ENCODE data around the gene TBX21. TPM values are rescaled to one million over a fixed set of nuclear protein-coding genes. Genes with fewer than 3 reads are reported as not detected.

The TBX21 gene
- total RNA-seq, 1 donor from 2014 or later: not detected

DNA sequence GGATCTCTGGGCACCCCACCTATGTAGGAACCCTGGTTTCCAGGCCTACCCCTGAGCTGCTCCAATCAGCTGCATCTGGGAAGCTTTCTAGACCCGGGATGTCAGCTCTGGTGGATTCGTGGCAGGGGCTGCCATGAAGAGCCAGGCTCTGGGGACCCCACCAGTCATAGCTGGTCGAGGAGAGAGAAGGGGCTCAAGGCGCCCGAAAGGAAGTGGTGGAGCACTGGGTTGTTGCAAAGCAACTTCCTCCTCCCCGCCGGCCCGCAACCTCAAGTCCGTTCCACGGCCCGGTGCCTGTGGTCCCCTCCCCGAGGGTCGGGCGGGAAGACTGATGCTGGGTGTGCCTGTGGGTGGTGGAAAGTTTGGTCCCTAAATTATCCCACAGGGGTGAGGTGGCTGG, 28.9 kb upstream of the TBX21 start:
- H3K4me3 ChIP-seq (ENCODE audit: low read depth, low read length): no peak overlapping the region
- DNase-seq (ENCODE audit: low read depth): no peak
- TF ChIP-seq, protein P1, sequence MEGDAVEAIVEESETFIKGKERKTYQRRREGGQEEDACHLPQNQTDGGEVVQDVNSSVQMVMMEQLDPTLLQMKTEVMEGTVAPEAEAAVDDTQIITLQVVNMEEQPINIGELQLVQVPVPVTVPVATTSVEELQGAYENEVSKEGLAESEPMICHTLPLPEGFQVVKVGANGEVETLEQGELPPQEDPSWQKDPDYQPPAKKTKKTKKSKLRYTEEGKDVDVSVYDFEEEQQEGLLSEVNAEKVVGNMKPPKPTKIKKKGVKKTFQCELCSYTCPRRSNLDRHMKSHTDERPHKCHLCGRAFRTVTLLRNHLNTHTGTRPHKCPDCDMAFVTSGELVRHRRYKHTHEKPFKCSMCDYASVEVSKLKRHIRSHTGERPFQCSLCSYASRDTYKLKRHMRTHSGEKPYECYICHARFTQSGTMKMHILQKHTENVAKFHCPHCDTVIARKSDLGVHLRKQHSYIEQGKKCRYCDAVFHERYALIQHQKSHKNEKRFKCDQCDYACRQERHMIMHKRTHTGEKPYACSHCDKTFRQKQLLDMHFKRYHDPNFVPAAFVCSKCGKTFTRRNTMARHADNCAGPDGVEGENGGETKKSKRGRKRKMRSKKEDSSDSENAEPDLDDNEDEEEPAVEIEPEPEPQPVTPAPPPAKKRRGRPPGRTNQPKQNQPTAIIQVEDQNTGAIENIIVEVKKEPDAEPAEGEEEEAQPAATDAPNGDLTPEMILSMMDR (conservative IDR thresholded peaks at IDR 0.05; ENCODE audit: low read depth, low read length): no peak

DNA sequence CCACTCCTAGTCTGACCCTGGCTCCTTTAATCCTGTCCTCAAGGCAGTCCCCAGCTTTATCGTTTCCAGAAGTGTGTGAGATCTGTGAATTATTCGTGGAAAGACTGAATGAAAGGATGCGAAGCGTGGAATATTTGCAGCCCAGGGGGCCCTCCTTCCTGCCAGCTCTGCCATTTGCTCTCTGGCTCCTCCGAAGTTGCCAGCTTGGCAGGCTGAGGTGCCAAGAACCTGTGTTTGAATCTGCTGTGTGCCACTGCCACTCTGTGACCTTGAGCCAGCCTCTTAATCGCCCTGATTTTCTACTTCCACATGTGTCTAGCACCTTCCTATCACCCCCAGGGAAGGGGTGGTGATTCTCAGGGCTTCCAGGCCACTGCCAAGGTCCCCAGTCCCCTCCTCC, 28.3 kb upstream of the TBX21 start:
- DNase-seq (ENCODE audit: low read depth): no peak
- TF ChIP-seq, protein P1 (conservative IDR thresholded peaks at IDR 0.05; ENCODE audit: low read depth, low read length): no peak
- no peak overlapping the region for H3K4me3 ChIP-seq (ENCODE audit: low read depth, low read length)

DNA sequence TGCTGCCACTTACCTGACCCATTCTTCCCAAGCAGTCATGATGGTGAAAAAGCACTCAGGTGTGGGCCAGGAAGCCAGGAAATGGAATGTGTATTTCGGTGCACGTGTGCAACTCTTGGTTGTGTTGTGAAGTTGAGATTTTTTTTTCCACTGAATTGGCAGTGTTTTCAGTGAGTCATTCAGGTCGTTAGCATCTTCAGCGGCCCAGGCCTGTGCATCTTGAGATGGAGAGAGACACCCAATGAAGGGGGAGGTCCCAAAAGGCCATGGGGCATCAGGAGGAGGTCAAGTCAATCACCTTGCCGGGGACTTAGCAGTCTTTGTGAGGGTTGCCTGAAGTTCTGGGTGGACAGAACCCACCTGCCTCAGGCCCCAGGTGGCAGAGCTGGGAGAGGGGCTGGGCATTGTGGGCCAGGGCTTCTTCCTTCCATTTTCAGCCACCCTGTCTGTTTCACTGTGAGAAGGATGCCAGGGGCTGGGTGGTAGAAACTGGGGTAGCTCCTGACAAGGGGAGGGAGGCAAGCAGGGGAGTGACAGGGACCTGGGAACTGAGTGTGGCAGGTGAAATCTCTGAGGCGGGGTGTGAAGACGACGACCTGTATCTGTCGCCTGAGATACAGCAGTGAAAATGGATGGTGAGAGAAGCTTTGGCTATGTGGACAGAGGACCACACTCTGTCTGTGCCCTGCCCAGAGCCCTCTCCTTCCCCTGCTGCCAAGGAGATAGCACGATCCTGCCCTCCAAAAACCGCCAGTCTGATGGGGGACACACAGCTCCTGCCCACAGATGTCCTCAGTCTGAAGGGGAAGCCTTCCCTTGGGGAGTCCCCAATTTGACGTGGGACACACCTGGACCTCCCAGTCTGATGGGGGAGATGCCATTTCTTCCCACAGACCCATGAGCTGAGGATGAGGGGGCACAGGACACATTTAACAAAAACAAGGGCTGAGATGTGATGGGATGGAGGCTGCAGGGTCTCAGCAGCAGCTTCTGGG, 27.2 kb upstream of the TBX21 start:
- TF ChIP-seq, protein P1 (conservative IDR thresholded peaks at IDR 0.05; ENCODE audit: low read depth, low read length): no peak
- no peak for DNase-seq (ENCODE audit: low read depth)
- no peak overlapping the region for H3K4me3 ChIP-seq (ENCODE audit: low read depth, low read length)

DNA sequence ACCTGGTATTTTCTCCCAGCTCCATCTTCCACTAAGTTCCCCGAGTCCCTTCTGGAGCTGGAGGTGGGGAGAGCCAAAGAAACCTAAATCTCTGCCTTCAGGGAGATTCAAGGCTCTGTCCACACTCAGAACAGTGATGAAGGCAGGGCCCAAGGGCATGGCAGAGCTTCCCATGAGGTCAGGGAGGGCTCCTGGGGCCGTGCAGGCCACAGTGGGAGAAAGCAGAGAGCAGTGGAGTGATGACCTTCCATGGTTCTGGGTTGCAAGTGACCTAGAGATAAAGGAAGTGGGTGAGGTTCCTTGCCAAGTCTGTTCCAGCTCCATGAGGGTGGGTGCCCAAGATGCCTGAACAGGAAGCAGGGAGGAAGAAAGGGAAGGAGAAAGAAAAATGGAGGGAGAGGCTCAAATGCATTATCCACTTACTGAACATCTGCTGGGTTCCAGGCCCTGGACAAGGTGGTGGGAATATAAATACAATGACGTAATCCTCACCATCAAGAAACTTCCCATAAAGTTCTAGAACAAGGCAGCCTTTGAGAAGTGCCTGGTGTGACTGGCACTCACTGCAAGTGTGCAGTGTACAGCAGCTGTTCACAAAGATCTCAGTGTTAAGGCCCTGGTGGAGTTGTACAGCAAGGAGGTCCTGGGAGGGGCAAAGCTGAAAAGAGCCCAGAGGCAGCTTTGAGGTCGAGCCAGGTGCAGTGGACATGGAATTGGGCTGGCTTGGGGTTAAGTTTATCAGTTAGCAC, 25.8 kb upstream of the TBX21 start:
- TF ChIP-seq, protein P1 (conservative IDR thresholded peaks at IDR 0.05; ENCODE audit: low read depth, low read length): no peak
- DNase-seq (ENCODE audit: low read depth): no peak
- no peak overlapping the region for H3K4me3 ChIP-seq (ENCODE audit: low read depth, low read length)

DNA sequence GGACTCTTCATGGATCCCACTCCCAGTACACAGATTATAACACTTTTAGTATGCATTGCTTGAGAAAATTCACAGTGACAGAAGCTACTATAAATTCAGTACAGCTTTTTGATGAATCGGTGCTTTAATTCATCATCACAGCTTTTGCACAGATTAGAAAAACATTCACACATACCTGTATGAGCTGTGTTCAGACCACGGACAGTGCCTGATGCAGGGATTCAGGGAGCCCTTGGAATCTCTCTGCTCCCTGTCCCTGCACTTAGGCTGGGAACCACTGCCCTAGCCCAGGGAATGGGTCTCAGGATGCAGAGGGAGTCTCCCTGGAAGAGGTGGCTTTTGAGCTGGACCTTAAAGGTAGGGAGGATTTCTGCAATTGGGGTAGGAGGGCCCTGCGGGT, 25.2 kb upstream of the TBX21 start:
- no peak for DNase-seq (ENCODE audit: low read depth)
- TF ChIP-seq, protein P1 (conservative IDR thresholded peaks at IDR 0.05; ENCODE audit: low read depth, low read length): no peak
- H3K4me3 ChIP-seq (ENCODE audit: low read depth, low read length): no peak overlapping the region

DNA sequence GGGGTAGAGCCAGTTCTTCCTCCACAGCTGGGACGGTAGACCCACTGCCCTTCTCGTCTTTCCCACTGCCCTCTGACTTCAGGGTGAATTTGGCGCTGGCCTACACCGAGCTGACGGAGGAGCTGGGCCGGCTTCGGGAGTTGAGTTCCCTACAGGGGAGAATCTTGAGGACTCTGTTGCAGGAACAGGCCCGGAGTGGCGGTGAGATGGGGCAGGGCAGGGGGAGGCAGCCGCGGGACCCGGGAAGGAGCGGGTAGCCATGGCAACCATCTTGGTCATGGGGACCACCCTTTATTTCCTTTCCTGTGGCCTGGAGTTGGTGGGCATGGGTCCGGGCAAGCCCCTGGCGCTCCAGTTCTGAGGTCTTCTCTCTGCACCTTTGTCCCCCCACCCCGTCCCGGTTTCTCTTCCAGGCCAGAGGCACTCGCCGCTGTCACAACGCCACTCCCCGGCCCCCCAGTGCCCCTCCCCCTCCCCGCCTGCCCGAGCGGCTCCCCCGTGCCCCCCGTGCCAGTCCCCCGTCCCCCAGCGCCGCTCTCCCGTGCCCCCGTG, 24.6 kb upstream of the TBX21 start:
- DNase-seq (ENCODE audit: low read depth): no peak
- TF ChIP-seq, protein P1 (conservative IDR thresholded peaks at IDR 0.05; ENCODE audit: low read depth, low read length): no peak
- no peak overlapping the region for H3K4me3 ChIP-seq (ENCODE audit: low read depth, low read length)

Measured in epithelial cell of proximal tubule (primary cell).